ENCODE data around the gene FAM120B.

DNA sequence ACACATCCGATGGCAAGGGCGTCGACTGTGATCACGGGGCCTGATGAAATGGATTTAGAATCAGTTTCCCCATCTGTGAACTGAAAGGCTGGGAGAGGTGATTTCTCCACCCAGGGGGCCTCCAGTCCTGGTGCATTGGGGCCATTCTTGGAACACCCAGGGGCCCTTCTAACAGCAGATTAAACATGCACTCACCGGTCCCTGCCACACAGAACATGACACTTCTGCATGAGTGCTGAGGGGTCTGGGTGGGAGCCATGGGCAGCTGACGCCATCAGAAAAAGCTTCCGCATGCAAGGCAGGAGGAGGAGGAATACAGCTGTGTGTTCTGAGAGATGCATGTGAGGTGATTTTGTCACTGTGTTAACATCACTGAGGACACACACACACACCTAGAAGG lies 42.5 kb upstream of the FAM120B start:
- TF ChIP-seq, protein P1, sequence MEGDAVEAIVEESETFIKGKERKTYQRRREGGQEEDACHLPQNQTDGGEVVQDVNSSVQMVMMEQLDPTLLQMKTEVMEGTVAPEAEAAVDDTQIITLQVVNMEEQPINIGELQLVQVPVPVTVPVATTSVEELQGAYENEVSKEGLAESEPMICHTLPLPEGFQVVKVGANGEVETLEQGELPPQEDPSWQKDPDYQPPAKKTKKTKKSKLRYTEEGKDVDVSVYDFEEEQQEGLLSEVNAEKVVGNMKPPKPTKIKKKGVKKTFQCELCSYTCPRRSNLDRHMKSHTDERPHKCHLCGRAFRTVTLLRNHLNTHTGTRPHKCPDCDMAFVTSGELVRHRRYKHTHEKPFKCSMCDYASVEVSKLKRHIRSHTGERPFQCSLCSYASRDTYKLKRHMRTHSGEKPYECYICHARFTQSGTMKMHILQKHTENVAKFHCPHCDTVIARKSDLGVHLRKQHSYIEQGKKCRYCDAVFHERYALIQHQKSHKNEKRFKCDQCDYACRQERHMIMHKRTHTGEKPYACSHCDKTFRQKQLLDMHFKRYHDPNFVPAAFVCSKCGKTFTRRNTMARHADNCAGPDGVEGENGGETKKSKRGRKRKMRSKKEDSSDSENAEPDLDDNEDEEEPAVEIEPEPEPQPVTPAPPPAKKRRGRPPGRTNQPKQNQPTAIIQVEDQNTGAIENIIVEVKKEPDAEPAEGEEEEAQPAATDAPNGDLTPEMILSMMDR (IDR thresholded peaks at IDR 0.05; ENCODE audit: insufficient read depth, low read length) = no peak
- TF ChIP-seq POLR2AphosphoS5 (IDR thresholded peaks at IDR 0.05; ENCODE audit: low read depth) = no peak
- TF ChIP-seq, protein P2, sequence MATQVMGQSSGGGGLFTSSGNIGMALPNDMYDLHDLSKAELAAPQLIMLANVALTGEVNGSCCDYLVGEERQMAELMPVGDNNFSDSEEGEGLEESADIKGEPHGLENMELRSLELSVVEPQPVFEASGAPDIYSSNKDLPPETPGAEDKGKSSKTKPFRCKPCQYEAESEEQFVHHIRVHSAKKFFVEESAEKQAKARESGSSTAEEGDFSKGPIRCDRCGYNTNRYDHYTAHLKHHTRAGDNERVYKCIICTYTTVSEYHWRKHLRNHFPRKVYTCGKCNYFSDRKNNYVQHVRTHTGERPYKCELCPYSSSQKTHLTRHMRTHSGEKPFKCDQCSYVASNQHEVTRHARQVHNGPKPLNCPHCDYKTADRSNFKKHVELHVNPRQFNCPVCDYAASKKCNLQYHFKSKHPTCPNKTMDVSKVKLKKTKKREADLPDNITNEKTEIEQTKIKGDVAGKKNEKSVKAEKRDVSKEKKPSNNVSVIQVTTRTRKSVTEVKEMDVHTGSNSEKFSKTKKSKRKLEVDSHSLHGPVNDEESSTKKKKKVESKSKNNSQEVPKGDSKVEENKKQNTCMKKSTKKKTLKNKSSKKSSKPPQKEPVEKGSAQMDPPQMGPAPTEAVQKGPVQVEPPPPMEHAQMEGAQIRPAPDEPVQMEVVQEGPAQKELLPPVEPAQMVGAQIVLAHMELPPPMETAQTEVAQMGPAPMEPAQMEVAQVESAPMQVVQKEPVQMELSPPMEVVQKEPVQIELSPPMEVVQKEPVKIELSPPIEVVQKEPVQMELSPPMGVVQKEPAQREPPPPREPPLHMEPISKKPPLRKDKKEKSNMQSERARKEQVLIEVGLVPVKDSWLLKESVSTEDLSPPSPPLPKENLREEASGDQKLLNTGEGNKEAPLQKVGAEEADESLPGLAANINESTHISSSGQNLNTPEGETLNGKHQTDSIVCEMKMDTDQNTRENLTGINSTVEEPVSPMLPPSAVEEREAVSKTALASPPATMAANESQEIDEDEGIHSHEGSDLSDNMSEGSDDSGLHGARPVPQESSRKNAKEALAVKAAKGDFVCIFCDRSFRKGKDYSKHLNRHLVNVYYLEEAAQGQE (IDR thresholded peaks at IDR 0.05; ENCODE audit: insufficient replicate concordance, low read depth) = no peak
- TF ChIP-seq GABPA (IDR thresholded peaks at IDR 0.05; ENCODE audit: low read depth) = no peak

Measured in HL-60 (cell line).